Stimulated activated CD8-positive, alpha-beta memory T cell treated with anti-CD3 and anti-CD28 coated beads, Interleukin-12 subunit alpha, Interleukin-12 subunit beta, amount 100 ng/mL, for 24 hours (primary cell): ENCODE results near the gene SLC39A7.

Source experiments
- DNase-seq: peaks from one replicate; pipeline ENCODE4 v3.0.0-alpha.2; 2020; ENCODE audit errors: extremely low read depth

SLC39A7 gene, protein sequence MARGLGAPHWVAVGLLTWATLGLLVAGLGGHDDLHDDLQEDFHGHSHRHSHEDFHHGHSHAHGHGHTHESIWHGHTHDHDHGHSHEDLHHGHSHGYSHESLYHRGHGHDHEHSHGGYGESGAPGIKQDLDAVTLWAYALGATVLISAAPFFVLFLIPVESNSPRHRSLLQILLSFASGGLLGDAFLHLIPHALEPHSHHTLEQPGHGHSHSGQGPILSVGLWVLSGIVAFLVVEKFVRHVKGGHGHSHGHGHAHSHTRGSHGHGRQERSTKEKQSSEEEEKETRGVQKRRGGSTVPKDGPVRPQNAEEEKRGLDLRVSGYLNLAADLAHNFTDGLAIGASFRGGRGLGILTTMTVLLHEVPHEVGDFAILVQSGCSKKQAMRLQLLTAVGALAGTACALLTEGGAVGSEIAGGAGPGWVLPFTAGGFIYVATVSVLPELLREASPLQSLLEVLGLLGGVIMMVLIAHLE

DNA sequence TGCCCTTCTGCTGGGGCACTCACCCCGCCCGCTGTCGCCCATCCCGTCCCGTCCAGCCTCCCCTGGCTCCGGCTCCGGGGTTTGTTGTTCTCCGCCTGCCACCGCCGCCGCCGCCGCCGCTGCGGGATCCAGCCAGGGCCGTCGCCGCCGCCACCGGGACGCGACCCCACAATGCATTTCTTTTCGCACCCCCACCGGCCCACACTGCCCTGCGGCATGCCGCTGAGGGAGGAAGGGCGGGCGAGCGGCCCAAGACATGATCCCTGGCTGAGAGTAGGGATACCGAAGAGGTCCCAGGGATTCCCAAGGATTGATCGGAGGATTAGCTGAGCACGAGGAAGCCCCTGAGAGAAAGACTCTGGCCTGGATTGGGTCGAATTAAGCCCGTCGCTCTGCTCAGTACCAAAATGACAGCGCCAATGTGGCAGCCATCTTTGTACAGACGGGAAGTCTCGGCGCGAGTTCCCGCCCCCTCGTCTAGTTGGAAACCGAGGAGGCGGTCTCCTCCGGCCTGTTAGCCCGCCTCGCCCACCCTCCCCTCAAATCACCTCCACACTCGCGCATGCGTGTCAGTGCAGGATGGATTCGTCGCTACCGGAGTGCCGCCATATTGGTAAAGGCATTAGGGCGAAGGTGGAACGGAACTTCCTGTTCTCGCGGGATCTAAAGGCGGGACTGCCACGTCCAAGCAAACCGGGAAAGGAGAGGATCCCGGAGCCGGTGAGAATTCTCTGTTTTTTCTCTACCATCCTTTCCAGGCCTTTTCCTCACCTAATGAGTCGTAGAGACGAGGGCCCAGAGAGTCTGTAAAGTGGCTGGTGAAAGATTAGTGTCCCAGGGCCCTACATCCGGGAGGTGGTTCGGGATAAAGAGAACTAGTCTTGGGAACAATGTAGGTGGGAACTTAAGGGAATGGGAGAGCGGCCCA is at the start of gene SLC39A7, which contains the start of gene RXRB:
SLC39A7 (plus strand) TSS at position 649 of the 928 bp plus-strand sequence. CDS start 379 bp downstream, outside the sequence.
RXRB (minus strand) TSS at position 447 of the 928 bp plus-strand sequence; CDS start at position 258, 189 bp downstream.
- peak; percentile 98 for DNase-seq

DNA sequence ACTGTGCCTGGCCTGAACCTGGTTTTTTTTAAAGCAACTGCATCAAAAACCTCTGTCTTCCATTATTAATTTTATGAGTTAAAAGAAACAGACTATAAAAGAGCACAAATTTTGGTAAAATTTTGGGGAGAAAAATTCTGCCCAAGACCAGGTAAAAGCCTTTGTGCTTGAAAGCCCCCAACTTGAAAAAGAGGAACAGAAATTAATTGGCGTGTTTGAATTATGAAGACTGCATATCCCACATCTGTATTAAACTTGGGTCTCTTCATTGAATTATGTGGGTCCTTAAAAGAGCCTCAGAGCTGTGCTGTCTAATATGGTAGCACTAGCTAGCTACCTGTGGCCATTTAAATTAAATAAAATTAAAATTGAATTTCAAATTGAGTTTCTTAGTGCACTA is 49.6 kb upstream of the SLC39A7 start:
- DNase-seq: no peak

DNA sequence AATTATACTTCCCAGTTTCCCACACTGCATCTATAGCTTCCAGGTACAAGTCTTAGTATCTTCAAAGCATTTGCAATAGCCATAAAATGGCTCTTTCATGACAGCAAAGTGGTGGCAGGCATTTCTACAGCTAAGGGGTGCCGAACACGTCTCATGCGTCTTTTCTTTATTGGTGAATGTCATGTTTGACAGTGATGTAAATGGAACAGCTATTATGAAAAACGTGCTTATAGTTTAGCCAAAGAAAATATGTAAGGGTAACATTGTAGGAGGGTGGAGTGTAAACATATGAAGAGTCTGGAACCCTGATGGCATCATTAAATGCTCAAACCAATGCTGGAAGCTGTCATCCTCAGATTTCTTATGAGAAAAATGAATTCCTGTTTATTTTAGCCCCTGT is 46.3 kb upstream of the SLC39A7 start:
- no peak for DNase-seq

DNA sequence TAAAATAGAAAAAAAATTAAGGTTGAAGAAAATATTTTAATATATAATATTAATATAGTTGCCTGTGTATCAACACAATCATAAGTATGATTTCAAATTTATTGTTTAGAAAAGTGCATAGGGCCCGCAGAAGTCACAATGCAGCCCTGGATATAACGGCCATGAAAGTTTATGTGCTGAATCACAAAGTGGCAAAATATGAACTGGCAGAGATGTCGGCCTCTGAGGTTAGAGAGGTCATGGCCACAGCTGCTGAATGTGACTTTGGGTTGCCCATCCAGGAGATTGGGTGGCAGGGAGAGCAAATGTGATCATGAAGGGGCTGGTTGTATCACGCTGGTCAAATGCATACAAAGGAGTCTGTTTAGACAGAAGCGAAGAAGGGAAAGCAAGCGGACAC is 44.1 kb upstream of the SLC39A7 start:
- no peak for DNase-seq

DNA sequence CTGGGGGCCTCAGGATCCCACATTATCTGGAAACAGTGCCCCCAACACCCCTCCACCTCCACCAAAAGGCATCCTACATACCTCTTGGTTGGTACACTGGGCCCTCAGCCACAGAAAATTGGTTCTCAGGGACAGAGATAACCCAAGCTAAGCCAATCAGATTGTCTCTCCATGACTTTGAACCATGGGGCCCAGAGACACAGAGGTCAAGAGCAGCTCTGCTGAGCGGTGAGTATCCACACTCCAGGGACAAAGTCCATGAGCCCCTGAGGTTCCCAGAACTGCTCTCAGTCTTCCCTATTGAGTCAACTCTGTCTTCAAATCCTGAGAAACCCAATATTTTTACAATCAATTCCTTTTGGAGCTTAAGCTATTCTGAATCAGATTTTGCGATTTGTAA is 43.7 kb upstream of the SLC39A7 start:
- DNase-seq: no peak

DNA sequence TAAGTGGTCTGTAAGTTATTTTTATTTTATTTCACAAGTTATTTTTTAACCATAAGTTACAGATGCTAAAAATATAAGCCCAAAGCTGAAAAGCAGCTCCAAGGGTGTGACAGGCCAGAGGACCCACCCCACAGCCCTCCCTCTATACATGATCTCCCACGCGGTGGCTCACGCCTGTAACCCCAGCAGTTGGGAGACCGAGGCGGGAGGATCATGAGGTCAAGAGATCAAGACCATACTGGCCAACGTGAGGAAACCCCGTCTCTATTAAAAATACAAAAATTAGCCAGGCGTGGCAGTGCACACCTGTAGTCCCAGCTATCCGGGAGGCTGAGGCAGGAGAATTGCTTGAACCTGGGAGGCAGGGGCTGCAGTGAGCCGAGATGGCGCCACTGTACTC is 40.6 kb upstream of the SLC39A7 start:
- DNase-seq: no peak

DNA sequence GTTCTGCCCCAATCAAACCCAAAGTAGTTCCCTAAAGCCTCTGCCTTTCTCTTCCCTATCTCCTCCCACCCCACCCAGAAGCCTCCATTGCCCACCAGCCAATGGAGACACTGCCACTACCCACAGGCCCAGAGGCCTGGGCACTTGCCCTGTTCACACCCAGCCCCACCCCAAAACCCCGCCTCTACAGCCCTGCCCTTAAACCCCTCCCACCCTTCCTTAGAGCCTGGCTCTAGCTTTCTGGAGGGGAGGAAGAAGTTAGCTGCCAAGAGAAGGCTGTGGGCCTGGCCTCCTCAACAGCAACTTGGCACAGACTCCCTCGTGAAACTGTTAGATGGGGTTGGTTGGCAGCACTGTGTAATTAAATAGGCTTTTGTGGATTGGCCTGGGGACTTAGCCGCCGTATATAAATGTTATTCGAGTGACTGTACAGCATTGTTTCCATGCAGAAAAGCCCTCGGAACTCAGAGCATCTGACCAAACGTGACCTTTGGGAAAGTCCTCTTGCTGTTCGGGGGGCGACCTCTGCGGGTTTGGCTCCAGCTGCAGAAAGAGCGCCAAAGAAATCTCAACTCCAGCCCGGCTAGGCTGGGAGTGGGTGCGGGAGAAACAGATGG is 39.8 kb upstream of the SLC39A7 start:
- DNase-seq: no peak

DNA sequence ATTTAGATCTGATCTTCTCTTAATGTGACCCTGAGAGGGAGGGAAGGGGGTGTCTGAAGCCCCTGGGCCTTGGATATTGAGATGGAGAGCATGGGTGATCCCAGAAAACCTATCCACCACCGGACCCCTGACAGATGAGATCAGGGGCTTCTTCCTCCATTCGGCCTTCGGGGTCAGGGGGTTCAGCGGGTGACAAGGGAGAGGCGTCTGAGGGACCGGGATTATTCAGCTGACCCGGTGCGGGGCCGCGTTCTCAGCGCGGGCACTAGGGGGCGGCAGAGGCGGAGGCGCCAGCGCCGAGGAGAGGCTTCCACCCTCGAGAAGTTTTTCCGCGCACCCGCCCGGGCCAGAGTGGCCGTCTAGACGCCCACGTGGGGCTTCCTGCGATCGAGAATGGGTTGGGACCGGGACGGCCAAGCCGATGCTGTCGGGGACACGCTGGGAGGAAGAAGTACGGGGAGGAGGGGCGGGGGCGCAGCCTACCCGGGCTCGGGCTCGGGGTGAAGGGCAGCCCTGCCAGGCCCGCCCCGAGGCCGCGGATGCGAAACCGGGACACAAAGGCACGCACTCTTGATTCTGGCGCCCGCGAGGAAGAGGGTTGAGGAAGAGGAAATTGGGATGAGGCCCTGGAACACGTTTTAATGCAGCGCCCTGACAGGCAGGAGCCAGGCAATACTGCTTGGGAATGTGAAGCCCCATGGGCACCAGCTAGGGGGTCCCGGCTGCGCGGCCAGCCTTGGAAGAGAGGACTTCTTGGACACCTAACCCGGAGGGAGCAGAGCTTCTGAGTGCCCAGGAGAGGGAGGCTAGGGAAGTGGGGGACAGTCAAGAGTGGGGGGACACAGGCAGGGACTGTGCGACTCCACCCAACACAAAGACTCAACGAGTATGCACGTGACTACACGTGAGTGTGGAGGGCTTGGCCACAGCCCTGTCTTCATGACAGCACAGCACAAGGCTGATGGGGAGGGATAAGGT is 39.0 kb upstream of the SLC39A7 start:
- peak; percentile 46 for DNase-seq

DNA sequence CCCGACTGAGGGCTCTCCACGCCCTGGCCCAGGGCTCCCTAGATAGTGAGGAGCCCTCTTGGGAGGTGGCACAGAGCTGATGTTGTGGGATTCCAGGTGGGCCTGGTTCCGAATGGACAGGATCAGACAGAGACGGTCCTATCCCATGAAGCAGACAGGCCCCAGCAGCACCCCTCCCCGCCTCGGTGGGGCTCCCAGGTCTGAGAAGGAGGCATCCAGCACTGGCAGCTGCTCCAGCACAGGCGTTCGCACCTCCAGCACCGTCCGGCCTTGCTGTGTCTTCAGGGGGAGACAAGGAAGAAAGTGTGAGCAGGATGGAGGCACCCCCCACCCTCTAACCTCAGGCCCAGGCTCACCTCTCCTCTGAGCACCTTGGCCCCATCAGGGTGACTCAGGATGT is 37.1 kb upstream of the SLC39A7 start:
- no peak for DNase-seq

DNA sequence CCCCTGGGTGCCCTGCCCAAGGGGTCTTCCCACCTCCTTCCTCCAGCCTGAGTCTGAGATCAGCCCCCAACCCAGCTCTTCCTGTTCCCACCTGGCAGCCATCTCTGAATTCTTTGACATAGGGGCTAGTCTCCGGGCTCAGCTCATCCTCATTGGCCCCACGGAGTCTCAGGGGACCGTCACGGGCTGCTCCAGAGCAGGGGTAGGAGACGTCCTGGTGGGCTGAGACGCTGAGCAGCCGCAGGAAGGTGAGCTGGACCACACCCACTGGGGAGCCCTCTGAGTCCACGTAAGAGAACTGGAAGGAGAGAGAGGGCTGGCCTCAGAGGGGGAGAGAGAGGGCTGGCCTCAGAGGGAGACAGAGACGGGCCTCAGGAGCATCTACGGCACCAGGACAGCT is 36.5 kb upstream of the SLC39A7 start:
- DNase-seq: no peak

DNA sequence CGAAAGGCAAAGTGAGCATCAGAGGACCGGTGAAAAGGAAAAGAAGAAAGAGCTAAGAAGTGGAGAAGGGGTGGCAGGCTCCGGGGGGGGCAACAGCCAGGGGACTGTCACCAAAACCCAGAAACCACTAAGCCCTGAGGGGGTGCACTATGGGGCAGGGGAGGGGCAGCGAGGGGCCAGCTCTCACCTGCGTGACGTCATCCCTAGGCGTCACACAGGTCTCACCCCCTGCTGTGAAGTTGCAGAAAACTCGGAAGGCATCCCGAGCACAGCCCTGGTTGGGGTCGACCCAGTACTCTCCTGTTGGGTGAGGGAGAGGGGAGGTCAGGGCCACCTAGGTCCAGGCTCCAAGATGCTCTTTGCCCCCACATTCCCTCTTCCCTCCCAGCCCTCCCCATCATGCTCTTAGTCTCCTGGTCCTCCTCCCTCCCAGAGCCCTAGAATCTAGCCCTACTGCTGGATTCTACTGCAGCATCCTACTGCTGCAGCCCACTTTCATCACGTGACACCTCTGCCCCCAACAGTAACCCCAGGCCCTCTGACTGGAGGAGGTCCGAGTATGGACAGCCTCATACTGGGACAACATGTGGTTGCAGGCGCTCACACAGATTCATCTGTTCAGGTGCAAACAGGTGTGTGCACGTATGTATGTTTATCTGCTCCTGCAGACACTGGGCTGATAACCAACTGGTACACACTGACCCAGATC is 35.8 kb upstream of the SLC39A7 start:
- DNase-seq: no peak

DNA sequence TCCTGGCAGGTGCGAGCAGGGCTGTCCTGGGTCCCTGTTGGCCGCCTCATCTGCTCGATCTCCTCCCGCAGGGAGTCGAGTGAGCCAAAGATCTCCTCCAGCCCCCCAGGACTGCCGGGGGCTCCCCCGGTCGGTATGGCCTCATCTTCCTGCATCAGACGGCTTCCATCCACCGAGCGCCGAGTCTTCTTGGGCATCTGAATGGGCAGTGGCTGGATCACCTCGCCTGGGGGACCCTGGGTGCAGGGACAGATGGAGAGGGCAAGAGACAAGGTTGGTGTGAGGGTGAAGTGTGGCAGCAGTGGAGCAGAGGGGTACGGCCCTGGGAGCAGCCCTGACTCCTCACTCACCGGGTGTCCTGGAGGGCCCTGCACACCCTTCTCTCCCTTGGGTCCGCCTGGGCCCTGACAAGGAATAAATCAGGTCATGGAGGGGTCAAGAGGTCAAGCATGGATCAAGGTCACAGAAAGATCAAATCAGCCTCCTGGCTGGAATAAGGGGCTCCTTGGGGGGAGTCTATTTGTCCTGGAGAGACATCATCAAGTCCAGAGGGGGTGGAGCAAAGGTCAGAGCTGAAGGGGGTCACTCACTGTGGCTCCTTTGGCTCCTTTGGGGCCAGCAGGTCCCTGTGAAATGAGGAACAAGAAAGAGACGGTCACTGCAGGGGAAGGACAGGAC is 34.9 kb upstream of the SLC39A7 start:
- DNase-seq: no peak

DNA sequence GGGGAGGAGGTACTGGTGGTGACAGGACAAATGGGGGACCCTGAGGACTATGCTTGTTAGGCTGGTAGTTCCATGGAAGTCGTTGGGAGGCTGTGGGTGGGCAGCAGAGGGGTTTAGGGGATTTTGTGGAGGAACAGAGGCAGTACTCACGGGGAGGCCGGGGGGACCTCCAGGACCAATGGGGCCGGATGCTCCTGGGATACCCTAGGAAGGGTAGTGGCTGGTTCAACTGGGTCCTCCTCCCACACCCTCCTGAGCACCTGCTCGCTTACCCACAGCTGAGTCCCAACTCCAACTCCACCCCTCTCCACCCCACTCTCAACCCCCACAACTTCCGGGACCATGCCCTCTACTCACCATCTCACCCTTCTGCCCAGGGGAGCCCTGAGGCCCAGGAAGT is 34.3 kb upstream of the SLC39A7 start:
- DNase-seq: no peak

DNA sequence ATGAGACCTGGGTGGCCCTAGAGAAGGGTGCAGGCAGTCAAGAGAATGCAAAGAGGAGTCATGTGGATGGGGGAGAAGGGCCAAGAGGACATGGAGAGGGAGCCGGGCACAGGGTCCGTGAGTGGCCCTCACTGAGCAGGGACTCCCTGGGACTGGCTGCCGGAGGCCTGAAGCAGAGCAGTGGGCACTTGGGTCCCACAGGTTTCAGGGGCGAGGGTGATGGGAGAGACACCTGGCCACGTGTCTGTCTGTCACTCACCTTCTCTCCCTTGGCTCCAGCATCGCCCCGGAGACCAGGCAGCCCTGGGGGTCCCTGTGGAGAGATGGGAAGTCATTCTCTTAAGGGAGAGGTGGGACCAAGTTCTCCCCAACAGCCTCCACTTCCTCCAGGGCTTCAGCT is 33.9 kb upstream of the SLC39A7 start:
- DNase-seq: no peak

DNA sequence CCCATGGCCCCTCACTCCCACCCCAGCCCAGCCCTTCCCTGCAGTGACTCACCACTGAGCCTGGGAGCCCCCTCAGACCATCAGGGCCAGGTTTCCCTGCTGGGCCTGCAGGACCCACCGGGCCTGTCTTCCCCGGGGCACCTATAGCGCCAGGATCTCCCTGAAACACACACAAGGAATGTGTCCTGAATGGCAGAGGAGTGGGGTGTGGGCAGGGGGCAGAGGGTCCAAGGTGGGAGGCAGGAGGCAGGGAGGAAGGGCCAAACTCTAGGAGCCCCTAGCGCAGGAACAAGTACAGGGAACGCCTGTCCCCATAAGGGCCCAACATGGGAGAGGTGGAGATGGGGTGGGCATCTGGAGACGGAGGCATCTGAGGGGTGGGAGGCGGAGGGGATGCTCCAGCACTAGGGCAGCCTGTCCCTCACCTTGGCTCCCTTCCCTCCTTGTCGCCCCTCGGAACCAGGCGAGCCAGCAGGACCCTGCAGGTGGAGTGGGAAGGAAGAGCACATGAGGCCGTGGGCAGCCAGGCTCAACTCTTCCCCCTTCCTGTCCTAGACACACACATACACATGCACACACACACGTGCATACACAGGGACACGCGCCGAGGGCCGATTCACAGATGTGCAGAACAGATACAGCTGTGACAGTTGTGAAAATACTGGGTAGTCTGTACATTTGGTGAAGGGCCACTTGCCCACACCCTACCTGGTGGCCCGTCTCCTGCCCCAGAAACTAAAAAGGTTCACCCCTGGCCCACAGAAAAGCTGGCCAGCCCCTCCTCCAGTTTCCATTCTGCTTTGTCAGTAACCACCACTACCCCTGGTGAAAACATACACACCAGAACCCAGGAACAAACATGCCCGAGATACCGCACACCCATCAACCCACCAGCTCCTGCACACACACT is 33.0 kb upstream of the SLC39A7 start:
- DNase-seq: no peak

DNA sequence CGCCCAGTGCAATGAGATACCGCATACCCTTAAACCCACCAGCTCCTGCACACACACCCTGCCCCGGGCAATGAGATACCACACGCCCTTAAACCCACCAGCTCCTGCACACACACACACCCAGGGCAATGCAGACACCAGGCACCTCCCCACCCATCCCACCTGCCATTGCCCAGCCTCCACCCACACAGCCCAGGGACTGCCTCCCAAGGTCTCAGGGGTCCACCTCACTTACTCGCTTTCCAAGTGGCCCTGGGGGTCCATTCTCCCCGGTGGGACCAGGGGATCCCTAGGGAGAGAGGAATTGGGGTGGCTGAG is 32.4 kb upstream of the SLC39A7 start:
- DNase-seq: no peak

DNA sequence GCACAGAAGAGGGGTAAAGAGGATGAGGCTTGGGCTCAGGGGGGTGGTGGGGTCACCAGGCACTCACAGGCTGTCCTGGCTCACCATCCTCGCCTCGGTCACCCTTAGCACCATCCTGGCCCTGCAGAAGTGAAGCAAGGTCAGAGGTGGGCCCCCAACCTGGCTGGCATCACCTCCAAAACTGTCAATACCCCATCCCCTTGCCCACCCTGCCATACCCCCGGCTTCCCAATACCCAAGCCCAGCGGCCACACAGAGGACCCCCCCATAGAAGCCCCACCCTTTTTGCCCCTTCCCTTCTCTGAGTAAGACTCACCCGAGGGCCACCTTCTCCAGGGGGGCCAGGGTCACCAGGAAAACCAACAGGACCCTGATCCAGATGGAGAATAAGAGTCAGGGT is 32.0 kb upstream of the SLC39A7 start:
- no peak for DNase-seq

DNA sequence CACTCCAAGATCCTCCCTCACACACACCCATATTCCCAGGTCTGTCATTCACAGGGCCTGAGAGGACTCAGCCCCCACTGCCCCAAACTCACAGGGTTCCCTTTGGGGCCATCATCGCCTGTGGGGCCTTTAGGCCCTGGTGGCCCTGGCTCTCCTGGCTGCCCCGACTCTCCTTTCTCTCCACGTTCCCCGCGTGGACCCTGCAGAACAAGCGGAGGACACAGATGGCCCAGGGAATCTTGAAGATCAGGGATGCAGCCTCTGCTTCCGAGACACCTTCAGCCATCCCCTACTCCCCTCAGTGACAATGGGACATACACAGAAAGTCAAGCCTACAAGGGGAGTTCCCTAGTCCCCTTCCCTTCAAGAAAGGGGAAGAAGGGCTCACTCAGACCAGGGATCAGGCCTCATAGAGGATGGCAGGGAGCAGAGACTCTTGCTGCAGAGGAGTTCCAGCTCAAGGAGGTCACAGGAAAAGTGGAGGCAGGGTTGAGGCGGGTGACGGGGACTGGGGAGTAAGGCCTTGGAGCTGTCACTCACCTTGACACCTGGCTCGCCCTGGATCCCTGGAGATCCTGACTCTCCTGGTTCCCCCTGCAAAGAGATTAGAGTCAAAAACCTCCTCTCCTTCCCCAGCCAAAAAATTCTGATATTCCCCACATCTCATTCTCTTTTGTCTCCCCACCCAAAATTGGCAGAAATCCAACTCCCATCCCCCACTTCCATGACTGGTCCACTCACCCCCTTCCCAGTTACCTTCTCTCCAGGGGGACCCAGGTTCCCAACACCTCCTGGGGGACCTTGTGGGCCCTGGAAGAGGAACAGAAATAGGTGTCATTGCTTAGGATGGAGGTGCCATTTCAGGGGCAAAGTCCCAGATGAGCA is 31.1 kb upstream of the SLC39A7 start:
- no peak for DNase-seq
